Activated CD4-positive, alpha-beta T cell treated with anti-CD3 and anti-CD28 coated beads, Interleukin-10, Interleukin-2, amounts not matched to agents 100 ng/mL and 50 ng/mL, durations not matched to agents 16 hours and 8 hours (primary cell): Measurements from ENCODE around the gene CD300LB.

Source experiments
- DNase-seq: peaks from one replicate; pipeline ENCODE4 v3.0.0-alpha.2; 2020

Gene CD300LB

GRCh38 chr17:74547736-74548135 is 16.5 kb upstream of the CD300LB start:
- peak; percentile 49 for DNase-seq

GRCh38 chr17:74547264-74547663 is 16.0 kb upstream of the CD300LB start:
- no peak for DNase-seq

- DNase-seq, result no peak
Observed at GRCh38 chr17:74546586-74546985, 15.3 kb upstream of the CD300LB start.

- peak; percentile 19 for DNase-seq
Observed at GRCh38 chr17:74545843-74546230, 14.6 kb upstream of the CD300LB start, which contains the start of gene CD300C. TSS of gene CD300C (minus strand) at chr17:74546115. CDS start at chr17:74545782, 333 bp downstream.

GRCh38 chr17:74544991-74545842 is 13.9 kb upstream of the CD300LB start:
- no peak for DNase-seq

- DNase-seq, result no peak
Observed at GRCh38 chr17:74543891-74544760, 12.9 kb upstream of the CD300LB start.

- DNase-seq, result no peak
Observed at GRCh38 chr17:74543406-74543805, 12.1 kb upstream of the CD300LB start.

GRCh38 chr17:74542727-74543383 is 11.6 kb upstream of the CD300LB start:
- no peak for DNase-seq

- no peak for DNase-seq
Observed at GRCh38 chr17:74542166-74542565, 10.9 kb upstream of the CD300LB start.

GRCh38 chr17:74541176-74542111 is 10.2 kb upstream of the CD300LB start:
- DNase-seq, result no peak

GRCh38 chr17:74539281-74539820 is 8.1 kb upstream of the CD300LB start:
- no peak for DNase-seq

- DNase-seq, result no peak
Observed at GRCh38 chr17:74536890-74537289, 5.6 kb upstream of the CD300LB start.

GRCh38 chr17:74532115-74532514 is 840 bp upstream of the CD300LB start:
- DNase-seq, result no peak

- DNase-seq, result no peak
Observed at GRCh38 chr17:74530831-74531150, 484 bp downstream of the CD300LB start.

- DNase-seq, result no peak
Observed at GRCh38 chr17:74529243-74529642, 2.0 kb downstream of the CD300LB start.

GRCh38 chr17:74528491-74529199 is 2.6 kb downstream of the CD300LB start:
- DNase-seq, result no peak

GRCh38 chr17:74527756-74528155 is 3.5 kb downstream of the CD300LB start:
- DNase-seq, result no peak

GRCh38 chr17:74527081-74527480 is 4.2 kb downstream of the CD300LB start:
- DNase-seq, result no peak

GRCh38 chr17:74526681-74527080 is 4.6 kb downstream of the CD300LB start:
- no peak for DNase-seq

GRCh38 chr17:74525781-74526288 is 5.4 kb downstream of the CD300LB start:
- no peak for DNase-seq

- no peak for DNase-seq
Observed at GRCh38 chr17:74525465-74525725, 5.9 kb downstream of the CD300LB start.
